ENCODE measurements around the gene GNAT2.

- TF ChIP-seq SMC3 (IDR thresholded peaks at IDR 0.05; ENCODE audit: borderline replicate concordance, low read length) = no peak
- TF ChIP-seq CEBPB (IDR thresholded peaks at IDR 0.05; ENCODE audit: borderline replicate concordance in 1 of 2, low read depth in 2 of 2, low read length in 2 of 2) = no peak
- no peak for TF ChIP-seq EP300 (IDR thresholded peaks at IDR 0.05; ENCODE audit: borderline replicate concordance in 1 of 2, control insufficient read depth in 1 of 2, low read depth in 2 of 2, low read length in 2 of 2)
- no peak for TF ChIP-seq JUND (IDR thresholded peaks at IDR 0.05; ENCODE audit: low read depth, low read length)
- TF ChIP-seq POLR2A (IDR thresholded peaks at IDR 0.05; ENCODE audit: low read depth, low read length) = no peak
- TF ChIP-seq FOS (IDR thresholded peaks at IDR 0.05; ENCODE audit: borderline replicate concordance, extremely low read depth, insufficient read length) = no peak
- no peak for TF ChIP-seq FOXK2 (IDR thresholded peaks at IDR 0.05)
- TF ChIP-seq ZNF274 (IDR thresholded peaks at IDR 0.05; ENCODE audit: insufficient read depth, insufficient read length) = no peak
- TF ChIP-seq POLR2AphosphoS5 (IDR thresholded peaks at IDR 0.05; ENCODE audit: low read length) = no peak
These were observed 52.4 kb downstream of the GNAT2 start for GRCh38 chr1:109566982-109567381.

All from GM12878 (cell line).